Muscle of back (tissue), 11 donors: ENCODE results near the gene CAMTA1. TPM values are rescaled to one million over a fixed set of nuclear protein-coding genes. Genes with fewer than 3 reads are reported as not detected.
A peak's percentile ranks its signal among the peaks of the same experiment; 100 is the strongest.

Source experiments
- DNase-seq, 3 donors: peaks; one replicate each; pipeline versions ENCODE4 v3.0.0 to v3.0.0-alpha.2; 2013
- polyA plus RNA-seq, 10 donors: library from polyadenylated mRNA; unstranded; fragments of 120-200 nt; gene quantifications; one replicate each; pipeline ENCODE4 v1.2.1, GENCODE V29; 2013; ENCODE audit not compliant: insufficient read length in 10 of 10

The CAMTA1 gene
- polyA plus RNA-seq, 10 donors = 36.4 to 49.7 (median 44.0) TPM

GRCh38 chr1:7105269-7105668 lies 320.0 kb downstream of the CAMTA1 start:
- DNase-seq = no peak

- no peak for DNase-seq
These were observed 321.3 kb downstream of the CAMTA1 start for GRCh38 chr1:7106442-7107108.

GRCh38 chr1:7107109-7107830 lies 322.0 kb downstream of the CAMTA1 start:
- DNase-seq = no peak

GRCh38 chr1:7108251-7108650 lies 323.0 kb downstream of the CAMTA1 start:
- DNase-seq = no peak

GRCh38 chr1:7109901-7110300 lies 324.6 kb downstream of the CAMTA1 start:
- DNase-seq = no peak

- DNase-seq = no peak
These were observed 325.1 kb downstream of the CAMTA1 start for GRCh38 chr1:7110321-7110720.

GRCh38 chr1:7111853-7112252 lies 326.6 kb downstream of the CAMTA1 start:
- no peak for DNase-seq

- no peak for DNase-seq
These were observed 327.9 kb downstream of the CAMTA1 start for GRCh38 chr1:7113136-7113535.

GRCh38 chr1:7113822-7114221 lies 328.6 kb downstream of the CAMTA1 start:
- no peak for DNase-seq

- no peak for DNase-seq
These were observed 330.7 kb downstream of the CAMTA1 start for GRCh38 chr1:7116001-7116400.

GRCh38 chr1:7117399-7118281 lies 332.4 kb downstream of the CAMTA1 start:
- peak in 2 of 3 donors; percentile 30 to 79 for DNase-seq

- no peak for DNase-seq
These were observed 333.9 kb downstream of the CAMTA1 start for GRCh38 chr1:7119156-7119555.

GRCh38 chr1:7120863-7121621 lies 335.8 kb downstream of the CAMTA1 start:
- no peak for DNase-seq

GRCh38 chr1:7121622-7121988 lies 336.4 kb downstream of the CAMTA1 start:
- no peak for DNase-seq

GRCh38 chr1:7127322-7128075 lies 342.2 kb downstream of the CAMTA1 start:
- DNase-seq = no peak

GRCh38 chr1:7128293-7128692 lies 343.0 kb downstream of the CAMTA1 start:
- no peak for DNase-seq

GRCh38 chr1:7130127-7130526 lies 344.9 kb downstream of the CAMTA1 start:
- DNase-seq = no peak

- DNase-seq = no peak
These were observed 350.2 kb downstream of the CAMTA1 start for GRCh38 chr1:7135493-7135892.

- no peak for DNase-seq
These were observed 351.1 kb downstream of the CAMTA1 start for GRCh38 chr1:7136166-7136953.

GRCh38 chr1:7140251-7140650 lies 355.0 kb downstream of the CAMTA1 start:
- DNase-seq = no peak
